GM19099 (cell line): ENCODE measurements around the gene TFAP2E.

Experiments
- POLR2A ChIP-seq: IDR thresholded peaks from 3 replicates; pipeline ENCODE4 v1.6.1; 2011; ENCODE audit warnings: low read depth; ENCODE audit not compliant: insufficient read length; ENCODE audit errors: extremely low read depth

Gene TFAP2E

DNA sequence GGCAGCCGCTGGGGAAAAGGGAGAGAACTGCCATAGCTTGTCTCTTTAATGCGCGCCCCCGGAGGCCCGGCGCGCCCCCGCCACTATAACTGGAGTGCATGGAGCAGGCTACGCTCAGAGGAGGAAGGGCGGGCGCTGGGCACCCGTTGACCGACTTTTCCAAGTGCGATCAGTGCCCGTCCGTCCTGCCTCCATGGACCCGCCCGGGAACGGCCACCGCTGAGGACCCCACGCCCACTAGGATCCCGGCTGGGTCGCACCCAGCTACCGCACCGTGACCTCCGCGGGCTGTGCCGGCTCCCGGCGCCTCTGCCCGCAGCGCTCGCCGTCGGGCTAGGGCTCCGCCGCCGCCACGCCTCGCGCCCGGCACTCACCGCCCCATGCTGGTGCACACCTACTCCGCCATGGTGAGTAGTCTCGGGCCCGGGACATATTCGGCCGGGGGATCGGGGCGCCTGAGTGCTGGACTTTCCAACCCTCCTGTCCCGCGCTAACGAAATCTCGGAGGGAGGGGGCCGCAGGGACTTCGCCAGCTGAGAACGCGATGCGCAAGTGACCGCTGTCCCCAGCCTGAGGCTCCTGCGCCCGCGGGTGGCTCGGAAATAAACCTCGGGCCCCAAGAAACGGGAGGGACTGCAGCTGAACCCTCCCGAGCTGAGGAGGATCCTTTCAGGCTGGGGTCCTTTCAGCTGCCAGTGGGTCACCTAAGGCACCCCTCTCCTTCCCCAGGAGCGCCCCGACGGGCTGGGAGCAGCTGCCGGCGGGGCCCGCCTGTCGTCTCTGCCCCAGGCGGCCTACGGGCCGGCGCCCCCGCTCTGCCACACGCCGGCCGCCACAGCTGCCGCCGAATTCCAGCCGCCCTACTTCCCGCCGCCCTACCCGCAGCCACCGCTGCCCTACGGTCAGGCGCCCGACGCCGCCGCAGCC lies at the start of gene TFAP2E:
TFAP2E (plus strand) TSS at position 117 of the 927 bp plus-strand sequence; CDS start at position 381, 264 bp downstream.
- TF ChIP-seq POLR2A = no peak

DNA sequence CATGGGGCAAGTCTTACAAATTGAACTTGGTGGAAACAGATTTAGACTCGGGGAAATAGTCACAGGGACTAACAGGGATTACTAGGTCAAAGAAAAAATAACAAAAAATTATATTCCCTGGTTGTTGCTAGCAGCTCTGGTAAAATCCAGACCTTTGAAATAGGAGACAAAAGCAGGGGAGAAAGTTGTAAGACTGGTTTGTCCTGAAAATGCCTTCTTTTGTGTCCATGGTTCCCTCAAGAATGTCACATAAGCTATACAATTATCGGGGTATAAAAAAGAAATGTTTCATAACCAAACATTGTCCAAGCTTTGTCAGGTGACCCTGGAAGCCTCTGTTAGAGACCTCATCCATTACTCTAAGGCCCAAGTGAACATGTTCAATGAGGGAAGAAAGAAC lies 49.0 kb upstream of the TFAP2E start:
- TF ChIP-seq POLR2A = no peak

DNA sequence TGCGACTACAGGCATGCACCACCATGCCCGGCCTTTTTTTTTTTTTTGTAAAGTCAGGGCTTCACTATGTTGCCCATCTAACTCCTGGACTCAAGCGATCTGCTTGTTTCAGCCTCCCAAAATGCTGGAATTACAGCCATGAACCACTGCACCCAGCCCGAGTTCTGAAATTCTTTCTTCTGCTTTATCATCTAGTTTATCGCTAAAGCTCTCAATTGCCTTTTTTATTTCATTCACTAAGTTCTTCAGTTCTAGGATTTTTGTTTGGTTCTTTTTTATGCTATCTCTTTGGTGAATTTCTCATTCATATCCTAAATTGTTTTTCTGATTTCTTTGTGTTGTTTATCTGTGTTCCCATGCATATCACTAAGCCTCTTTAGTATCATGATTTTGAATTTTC lies 42.9 kb upstream of the TFAP2E start:
- no peak for TF ChIP-seq POLR2A

DNA sequence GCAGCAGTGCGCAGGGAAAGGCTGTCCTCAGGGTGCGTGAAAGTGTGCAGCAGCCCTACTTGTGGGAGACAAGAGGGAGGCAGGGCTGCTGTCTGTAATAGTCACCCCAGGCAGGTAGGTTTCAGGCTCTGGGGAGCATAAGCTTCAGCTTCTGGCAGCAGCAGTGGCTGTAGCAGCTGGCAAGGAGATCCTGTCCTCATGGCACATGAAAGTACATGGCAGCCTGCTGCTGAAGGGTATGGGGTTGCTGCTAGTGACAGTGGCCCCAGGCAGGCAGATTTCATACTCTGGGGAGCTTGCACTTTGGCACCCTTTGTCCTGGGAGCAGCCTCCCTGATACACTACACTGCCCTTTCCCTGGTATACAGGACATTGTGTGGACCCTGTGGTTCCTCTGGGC lies 42.2 kb upstream of the TFAP2E start:
- no peak for TF ChIP-seq POLR2A

DNA sequence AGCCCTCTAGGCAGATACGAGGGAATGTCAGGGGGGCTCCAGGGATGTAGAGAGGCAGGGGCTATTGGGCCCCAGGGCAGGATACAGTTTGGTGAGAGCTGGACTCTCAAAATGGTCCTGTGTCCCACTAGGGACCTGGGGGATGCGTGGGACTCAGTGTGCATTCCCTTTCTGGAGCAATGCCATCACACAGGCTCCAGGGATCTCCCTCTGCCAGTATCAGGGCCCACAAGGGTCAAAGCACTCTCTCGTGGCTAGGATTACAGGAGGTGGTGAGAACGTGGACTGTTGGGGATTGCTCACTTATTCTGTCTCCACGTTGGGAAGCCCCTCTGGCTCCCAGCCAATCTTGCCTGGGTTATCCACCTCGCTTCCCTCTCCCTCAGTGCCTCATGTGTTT lies 41.7 kb upstream of the TFAP2E start:
- TF ChIP-seq POLR2A = no peak

DNA sequence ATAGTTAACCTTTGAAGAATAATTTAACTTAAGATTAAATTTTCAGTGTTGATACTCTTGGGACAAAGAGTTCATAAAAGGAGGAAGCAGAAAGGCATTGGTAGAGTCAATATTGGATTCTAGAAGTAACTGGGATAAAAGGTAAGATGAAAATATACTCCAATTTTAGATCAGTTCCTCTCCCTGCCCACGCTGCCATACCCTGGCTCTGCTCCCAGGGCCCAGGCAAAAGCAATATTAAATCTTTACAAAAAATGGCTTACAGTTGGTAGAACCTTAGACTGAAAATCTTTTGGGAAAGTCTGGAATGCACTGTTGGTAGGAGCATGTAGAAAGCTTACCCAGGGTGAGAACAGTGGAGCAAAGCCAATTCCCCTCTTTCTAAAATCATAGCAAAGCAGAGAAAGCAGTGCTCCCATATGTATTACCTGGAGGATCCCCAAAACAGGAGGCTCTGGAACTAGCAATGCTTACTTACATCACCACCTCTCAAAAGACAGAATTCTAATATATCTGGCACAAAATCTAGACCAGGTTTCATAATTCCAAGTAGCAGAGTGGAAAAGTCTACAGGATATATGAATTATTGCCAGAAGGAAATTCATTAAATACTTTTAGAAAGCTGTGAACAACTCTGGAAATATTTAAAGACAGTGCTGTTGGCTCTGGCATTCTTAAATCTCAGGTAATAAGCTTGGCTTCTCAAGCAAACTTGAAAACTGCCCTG lies 40.5 kb upstream of the TFAP2E start:
- no peak for TF ChIP-seq POLR2A

DNA sequence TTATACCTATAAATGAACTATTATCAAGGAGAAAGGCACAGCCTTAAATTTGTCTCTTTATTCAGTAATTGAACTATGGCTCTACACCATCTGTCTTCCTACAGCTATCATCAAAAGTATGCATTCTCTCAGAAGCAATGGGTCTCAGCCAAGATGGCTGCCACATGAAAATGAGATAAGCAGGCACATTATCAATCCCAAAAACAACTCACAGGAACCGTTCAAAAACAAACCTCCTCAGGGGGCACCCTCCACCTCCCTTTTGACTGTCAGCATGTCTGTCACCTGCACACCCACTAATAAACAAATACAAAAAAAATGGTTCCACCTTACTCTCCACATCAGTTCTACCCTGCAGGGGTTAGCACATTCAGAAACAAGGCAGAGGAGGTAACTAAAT lies 39.5 kb upstream of the TFAP2E start:
- no peak for TF ChIP-seq POLR2A

DNA sequence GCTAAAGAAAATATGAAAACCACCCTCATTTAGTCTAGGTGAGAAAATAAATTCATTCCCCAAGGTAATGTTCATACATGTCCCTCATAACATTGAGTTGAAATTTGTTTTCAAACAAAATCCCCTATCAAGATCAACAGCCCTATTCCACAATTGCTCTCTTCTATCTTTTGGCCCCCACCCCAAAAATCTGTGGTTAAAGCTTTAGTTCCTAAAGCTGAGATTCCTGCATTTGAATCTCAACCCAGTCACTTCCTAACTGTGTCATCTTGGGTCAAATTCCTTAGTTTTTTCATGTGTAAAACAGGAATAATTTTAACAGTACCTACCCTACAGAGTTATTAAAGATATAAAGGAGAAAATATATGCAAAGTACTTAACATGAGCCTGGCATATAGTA lies 37.9 kb upstream of the TFAP2E start:
- no peak for TF ChIP-seq POLR2A

DNA sequence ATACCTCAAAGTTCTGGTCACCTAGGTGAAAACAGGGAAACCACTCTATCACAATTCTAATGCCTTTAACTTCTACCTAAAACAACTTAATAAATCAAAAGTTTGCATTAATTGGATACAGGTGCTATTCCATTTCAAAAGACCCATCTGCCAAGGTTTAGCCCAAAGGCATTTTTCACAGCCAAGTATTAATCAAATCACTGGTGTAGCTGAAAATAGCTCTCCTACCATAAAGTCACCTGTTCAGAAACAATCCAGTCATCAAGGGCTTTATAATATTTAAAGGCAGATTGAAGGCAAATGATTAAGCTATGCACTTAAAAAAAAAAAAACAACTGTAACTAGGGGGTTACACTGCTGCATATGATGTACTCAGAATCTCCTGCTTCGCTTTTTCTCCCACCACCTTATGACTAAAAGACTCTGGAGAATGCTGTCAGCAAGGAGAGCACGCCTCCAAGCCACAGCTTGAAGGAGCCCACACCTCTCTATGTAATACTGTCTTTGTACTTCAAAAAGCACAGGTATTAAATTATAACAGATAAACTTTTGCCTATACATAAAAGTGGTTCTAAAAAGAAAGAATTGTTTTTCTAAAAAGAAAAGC lies 36.5 kb upstream of the TFAP2E start:
- TF ChIP-seq POLR2A = no peak

DNA sequence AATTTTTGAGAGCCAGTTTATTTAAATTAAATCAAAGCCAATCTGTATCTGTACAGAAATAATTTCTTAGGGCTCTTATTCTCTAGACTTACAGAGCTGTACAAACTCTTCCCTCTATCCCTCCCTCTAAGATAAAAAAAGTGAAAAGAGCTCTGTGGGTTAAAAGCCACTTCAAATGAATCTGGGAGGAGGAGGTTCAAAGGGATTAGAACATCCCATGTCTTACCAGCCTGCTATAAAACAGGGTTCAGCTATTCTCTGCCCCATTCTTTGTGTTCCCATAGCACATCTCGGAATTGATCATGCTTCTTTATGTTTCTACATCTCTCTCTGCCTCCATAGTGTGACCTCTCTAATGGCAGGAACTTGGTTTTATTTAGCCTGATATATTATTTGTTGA lies 35.3 kb upstream of the TFAP2E start:
- no peak for TF ChIP-seq POLR2A

DNA sequence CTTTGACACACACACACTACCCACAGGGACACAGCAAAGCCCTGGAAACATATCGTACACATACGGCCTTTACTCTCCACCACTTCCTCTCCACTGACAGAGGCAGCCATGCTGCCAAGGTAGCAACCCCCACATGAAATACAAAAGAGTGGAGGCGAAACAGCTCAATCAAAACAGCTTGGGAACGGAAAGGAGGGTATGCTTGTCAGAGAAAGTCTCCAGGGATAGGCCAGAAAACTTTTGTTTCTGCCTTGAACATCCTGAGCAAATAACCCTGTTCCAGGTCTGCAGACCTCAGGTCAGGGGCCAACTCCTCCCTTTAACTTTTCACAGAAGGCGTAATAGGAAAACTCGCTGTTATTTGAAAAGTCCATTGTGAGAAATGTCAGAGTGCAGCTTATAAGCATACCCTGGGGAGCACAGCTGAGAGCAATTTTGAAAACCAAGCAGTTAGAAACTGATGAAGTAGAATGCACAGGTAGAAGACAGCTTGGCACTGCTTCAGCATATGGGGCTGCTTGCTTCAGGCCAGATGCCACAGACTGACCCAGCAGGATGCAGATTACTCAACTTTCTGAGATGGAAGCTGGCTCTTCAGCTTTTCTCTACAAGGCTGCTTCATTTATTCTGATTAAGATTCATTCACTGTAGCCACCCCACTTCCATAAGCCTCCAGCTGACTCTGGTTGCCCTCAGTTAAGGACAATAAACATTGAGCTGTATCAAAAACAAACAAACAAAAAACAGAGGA lies 33.9 kb upstream of the TFAP2E start:
- no peak for TF ChIP-seq POLR2A

DNA sequence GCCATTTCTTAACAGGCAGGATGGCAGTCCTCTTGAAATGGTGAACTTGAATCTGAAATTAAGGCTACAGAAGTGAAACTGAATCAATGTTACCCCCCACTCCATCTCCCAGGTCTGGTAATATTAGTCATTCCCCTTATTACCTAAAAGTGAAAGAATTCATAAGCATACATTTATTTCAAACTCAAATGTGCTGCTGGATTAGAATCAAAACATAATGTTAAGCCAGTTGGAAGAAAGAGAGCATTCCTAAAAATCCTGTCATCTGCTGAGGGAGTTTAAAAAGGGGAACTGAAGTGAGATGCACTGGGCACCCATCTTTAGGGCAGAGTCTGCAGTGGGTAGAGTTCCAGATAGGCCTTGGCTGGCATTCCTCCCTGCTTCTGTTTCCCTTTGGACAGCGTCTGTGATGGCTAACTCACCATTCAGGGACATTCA lies 33.3 kb upstream of the TFAP2E start:
- TF ChIP-seq POLR2A = peak; percentile 25

DNA sequence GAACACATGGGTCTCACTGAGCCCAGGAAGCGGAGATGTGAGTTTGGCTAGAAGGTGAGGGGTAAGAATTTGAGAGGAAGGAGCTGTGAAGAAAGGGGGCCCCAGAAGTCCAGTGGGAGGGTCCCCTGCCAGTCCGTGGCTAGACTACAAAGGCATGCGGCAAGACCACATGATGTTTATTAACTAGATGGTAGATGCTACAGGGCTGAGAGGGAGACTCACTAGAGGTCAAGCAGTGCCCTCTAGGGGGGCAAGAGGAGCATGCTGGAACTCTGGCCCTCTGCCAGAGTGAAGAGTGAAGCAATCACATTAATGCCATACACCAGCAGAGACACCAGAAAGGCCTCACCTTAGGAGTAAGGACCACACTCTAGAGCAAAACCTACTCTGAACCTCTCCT lies 28.1 kb upstream of the TFAP2E start:
- no peak for TF ChIP-seq POLR2A

DNA sequence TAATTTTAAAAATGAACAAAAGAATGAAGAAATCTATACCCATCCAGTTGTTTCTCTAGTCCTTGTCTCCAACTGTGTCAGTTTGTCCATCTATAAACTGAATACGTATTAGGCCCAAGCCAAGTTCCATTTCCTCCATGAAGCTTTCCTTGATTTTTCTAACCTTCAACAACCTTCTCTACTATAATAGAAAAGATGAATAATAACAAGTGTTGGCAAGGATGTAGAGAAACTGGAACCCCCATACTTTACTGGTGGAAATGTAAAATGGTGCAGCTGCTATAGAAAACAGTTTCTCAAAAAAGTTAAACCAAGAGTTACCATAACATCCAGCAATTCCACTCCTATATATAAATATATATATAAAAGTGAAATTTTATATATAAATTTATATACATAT lies 26.5 kb upstream of the TFAP2E start:
- no peak for TF ChIP-seq POLR2A

DNA sequence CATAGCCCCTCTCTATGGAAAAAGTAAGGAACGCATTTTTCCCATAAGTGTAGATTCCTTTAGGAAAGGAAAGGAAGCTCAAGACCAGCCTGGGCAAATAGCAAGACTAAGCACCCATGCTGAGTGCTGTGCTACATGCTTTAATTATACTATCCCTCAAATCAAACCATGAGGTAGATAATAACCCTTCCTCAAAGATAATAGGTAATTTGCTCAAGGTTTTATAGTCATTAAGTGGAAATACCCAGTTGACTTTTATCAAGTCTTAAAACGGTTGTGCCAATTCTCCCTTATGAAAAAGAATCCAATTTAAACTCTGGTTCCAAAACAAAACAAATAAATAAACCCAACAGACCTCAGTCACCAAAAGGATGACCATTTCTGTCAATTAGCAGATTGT lies 19.3 kb upstream of the TFAP2E start:
- no peak for TF ChIP-seq POLR2A
